Hepatocyte (in vitro differentiated cells): ENCODE measurements around the gene RBM18.

ENCODE experiments used
- CTCF ChIP-seq: fragments of 200-600 bp; sonication (generic); IDR thresholded peaks from 2 replicates; pipeline ENCODE4 v1.5.1; 2016; ENCODE audit warnings: antibody characterized with exemption, mild to moderate bottlenecking; ENCODE audit not compliant: poor library complexity
- EZH2 ChIP-seq: fragments of 200-600 bp; sonication (generic); IDR thresholded peaks from 2 replicates; pipeline ENCODE4 v1.6.1; 2016; ENCODE audit warnings: antibody characterized with exemption, mild to moderate bottlenecking, borderline replicate concordance
- EZH2phosphoT487 ChIP-seq: fragments of 200-600 bp; sonication (generic); IDR thresholded peaks from one replicate; pipeline ENCODE4 v1.6.1; 2018; ENCODE audit warnings: antibody characterized with exemption, mild to moderate bottlenecking, low read depth, moderate library complexity; ENCODE audit not compliant: unreplicated experiment, severe bottlenecking

GRCh38 chr9:122201641-122202040 is 63.0 kb downstream of the RBM18 start:
- TF ChIP-seq CTCF (no peak), EZH2 (no peak), EZH2phosphoT487 (no peak)
